ENCODE measurements around the gene MGLL.

- TF ChIP-seq EP300 (IDR thresholded peaks at IDR 0.05) (no peak), CTCF (IDR thresholded peaks at IDR 0.05) (no peak), POLR2AphosphoS5 (IDR thresholded peaks at IDR 0.05) (no peak)
Measured at GRCh38 chr3:127820221-127820825, 2.0 kb downstream of the MGLL start.

Data from suprapubic skin (tissue), 4 donors.